Measurements from ENCODE around the gene EIF5A2. TPM values are rescaled to one million over a fixed set of nuclear protein-coding genes. Genes with fewer than 3 reads are reported as not detected.

Gene EIF5A2
- total RNA-seq, 2 experiments from 2014 or later, result 5.2 to 9.5 TPM

DNA sequence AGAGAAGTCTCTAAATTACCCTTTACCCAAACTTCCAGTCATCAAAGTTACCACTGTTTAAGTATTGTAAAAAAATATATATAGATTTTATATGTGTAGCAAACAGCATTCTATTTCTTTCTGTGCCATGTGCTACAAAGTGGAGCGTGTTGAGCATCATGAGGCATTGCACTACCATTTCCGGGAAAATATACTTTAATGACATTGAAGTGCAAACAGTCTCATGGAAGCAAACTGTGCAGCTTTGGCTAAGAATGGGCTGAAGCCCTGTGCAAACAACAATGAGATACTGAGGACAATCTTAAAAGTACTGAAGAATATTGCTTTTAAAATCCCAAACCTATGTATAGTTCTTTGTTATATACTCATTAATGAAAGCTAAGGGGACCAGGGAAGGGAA is 31.9 kb downstream of the EIF5A2 start:
- CTCF ChIA-PET, result no interaction called here
- DNase-seq (no peak), ATAC-seq (no peak)
- no peaks in the 10 kb centered on the region for H3K27me3 Mint-ChIP-seq
- H3K27ac Mint-ChIP-seq, result no peak overlapping the region
- peaks cover 4% of the 10 kb centered on the region for H3K9me3 Mint-ChIP-seq
- peaks cover 2% of the 10 kb centered on the region for H3K36me3 Mint-ChIP-seq (ENCODE audit: low read depth)
- no peaks in the 10 kb centered on the region for H3K4me1 Mint-ChIP-seq (ENCODE audit: low read depth)
- H3K4me3 Mint-ChIP-seq, result no peak overlapping the region
- POLR2A ChIA-PET, result no interaction called here
- TF ChIP-seq, protein P1, sequence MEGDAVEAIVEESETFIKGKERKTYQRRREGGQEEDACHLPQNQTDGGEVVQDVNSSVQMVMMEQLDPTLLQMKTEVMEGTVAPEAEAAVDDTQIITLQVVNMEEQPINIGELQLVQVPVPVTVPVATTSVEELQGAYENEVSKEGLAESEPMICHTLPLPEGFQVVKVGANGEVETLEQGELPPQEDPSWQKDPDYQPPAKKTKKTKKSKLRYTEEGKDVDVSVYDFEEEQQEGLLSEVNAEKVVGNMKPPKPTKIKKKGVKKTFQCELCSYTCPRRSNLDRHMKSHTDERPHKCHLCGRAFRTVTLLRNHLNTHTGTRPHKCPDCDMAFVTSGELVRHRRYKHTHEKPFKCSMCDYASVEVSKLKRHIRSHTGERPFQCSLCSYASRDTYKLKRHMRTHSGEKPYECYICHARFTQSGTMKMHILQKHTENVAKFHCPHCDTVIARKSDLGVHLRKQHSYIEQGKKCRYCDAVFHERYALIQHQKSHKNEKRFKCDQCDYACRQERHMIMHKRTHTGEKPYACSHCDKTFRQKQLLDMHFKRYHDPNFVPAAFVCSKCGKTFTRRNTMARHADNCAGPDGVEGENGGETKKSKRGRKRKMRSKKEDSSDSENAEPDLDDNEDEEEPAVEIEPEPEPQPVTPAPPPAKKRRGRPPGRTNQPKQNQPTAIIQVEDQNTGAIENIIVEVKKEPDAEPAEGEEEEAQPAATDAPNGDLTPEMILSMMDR (IDR thresholded peaks at IDR 0.05), result no peak
- intact Hi-C loops (cut with micrococcal nuclease), result no loop called here

DNA sequence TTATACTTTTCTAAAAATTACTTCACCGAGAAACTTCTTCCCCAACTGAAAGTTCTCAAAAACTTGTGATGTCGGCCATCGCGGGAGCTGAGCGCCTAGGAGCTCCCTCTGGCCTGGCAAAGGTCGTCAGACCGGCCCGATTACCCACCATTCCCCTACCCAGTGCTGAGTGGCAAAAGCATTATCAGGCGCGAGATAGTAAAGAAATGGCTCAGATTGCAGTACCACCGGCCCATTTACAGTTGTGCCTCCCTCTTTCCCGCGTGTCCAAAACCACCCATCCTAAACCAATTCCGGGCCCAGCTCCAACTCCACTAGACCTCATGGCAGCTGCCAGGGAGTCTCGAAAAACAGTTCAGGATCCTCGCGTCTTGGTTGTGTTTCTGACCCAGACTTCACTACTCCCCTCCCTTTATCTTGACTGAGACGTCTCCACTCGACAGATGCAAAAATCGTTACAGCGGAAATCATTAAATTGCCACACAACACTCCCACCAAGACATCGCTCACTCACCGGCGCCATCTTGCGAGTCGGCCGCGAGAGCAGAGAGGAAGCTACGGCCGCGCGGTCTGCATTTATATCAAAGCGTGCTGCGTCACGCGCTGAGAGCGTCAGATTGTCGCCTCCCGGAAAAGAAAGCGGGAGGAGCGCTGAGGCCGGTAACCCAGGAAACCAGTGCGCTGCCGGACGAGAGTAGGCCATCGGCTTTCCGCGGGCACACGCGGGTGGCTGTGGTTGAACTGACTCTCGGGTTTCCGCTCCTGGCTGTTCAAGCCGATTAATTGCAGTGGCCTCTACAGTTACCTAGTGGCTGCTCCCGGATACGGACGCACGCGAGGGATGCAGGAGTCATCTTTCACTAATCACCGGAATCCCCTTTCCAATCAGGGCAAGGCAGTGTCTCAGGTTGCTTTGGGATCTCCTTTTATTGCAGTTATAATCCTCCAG is 38.5 kb downstream of the EIF5A2 start, which contains the start of gene RPL22L1:
Gene RPL22L1 (minus strand): TSS at position 551 of the 949 bp plus-strand sequence. CDS start 28 bp downstream, at position 523.
- H3K4me1 Mint-ChIP-seq (ENCODE audit: low read depth), result peaks cover 19% of the 10 kb centered on the region
- ATAC-seq, result peak; percentile 94
- TF ChIP-seq, protein P1 (IDR thresholded peaks at IDR 0.05), result no peak
- peak within 1 kb of the TSS; percentile 87 for H3K4me3 Mint-ChIP-seq
- DNase-seq, result peak; percentile 96
- intact Hi-C loops (cut with micrococcal nuclease), result loop anchor here (5.0 kb wide), 1 partner anchor 37 kb away; the partner anchor contains the start of gene EIF5A2
- CTCF ChIA-PET, result interaction anchor here (0.8 kb wide), 2 partner anchors 39 to 58 kb away, joined by 3 to 5 read pairs; partner anchors contain the start of gene EIF5A2
- H3K27me3 Mint-ChIP-seq, result no peaks in the 10 kb centered on the region
- peak within 1 kb of the TSS; percentile 95 for H3K27ac Mint-ChIP-seq
- H3K36me3 Mint-ChIP-seq (ENCODE audit: low read depth), result peaks cover 41% of the 10 kb centered on the region
- POLR2A ChIA-PET, result interaction anchor here (0.6 to 2.6 kb wide), 14 partner anchors 11 to 904 kb away, joined by 3 to 26 read pairs (median 4); partner anchors contain the start of genes EIF5A2, SEC62 and SKIL
- peaks cover 4% of the 10 kb centered on the region for H3K9me3 Mint-ChIP-seq

DNA sequence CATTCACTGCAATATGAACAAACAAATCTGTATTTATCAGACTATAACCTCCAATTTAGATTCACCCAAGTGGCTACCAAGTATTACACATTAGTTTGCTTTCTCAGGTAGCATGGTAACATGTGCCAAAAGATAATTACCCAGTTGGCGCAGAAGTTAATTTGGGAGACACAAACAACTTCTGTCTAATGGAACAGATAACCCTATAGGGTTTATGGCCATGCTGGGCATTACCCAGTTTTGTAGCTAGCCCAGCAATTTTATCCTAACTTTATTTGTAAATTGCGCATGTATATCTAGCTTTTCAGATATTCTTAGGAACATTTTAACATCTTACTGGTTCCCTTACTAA is 39.2 kb downstream of the EIF5A2 start:
- Mint-ChIP-seq H3K27me3 (no peaks in the 10 kb centered on the region), H3K27ac (peak overlapping the region; percentile 95), H3K9me3 (peaks cover 2% of the 10 kb centered on the region), H3K4me3 (peak overlapping the region; percentile 87), H3K36me3 (ENCODE audit: low read depth) (peaks cover 44% of the 10 kb centered on the region), H3K4me1 (ENCODE audit: low read depth) (peaks cover 19% of the 10 kb centered on the region)
- ATAC-seq, result no peak
- ChIA-PET CTCF (interaction anchor here (0.8 kb wide), 1 partner anchor 58 kb away, joined by 3 read pairs; no protein-coding TSS in a partner anchor), POLR2A (interaction anchor here (0.6 to 2.6 kb wide), 12 partner anchors 15 to 903 kb away, joined by 3 to 26 read pairs (median 3); partner anchors contain the start of genes EIF5A2 and SEC62)
- intact Hi-C loops (cut with micrococcal nuclease), result loop anchor here (5.0 kb wide), 1 partner anchor 38 kb away; the partner anchor contains the start of gene EIF5A2
- DNase-seq, result no peak
- TF ChIP-seq, protein P1 (IDR thresholded peaks at IDR 0.05), result no peak

DNA sequence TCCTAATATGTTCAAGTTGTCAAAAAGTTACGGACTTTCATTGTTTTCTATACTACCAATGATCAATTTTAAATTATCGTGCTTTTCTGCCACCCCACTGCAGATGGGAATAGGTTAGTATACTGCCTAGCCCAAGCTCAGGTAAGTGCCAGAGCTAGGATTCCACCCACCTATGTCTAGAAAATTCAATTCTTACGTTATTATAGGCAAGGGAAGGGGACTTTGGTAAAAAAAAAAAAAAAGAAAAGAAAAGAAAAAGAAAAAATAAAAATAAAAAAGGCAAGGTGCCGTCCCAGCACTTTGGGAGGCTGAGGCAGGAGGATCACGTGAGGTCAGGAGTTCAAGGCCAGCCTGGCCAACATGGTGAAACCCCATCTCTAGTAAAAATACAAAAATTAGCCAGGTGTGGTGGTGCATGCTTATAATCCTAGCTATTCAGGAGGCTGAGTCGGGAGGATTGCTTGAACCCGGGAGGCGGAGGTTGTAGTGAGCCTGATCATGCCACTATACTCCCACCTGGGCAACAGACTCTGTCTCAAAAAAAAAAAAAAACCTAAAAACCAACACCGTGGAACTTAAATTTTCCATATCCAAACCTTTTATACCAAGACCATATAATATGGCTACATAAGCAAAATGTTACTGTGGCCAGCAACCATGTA is 39.7 kb downstream of the EIF5A2 start:
- TF ChIP-seq, protein P1 (IDR thresholded peaks at IDR 0.05), result no peak
- Mint-ChIP-seq H3K4me1 (ENCODE audit: low read depth) (peaks cover 19% of the 10 kb centered on the region), H3K27ac (peak overlapping the region; percentile 95), H3K36me3 (ENCODE audit: low read depth) (peaks cover 44% of the 10 kb centered on the region), H3K27me3 (no peaks in the 10 kb centered on the region), H3K9me3 (no peaks in the 10 kb centered on the region), H3K4me3 (peak overlapping the region; percentile 87)
- DNase-seq, result peak; percentile 17
- ATAC-seq, result no peak
- POLR2A ChIA-PET, result interaction anchor here (0.7 to 2.6 kb wide), 8 partner anchors 10 to 642 kb away, joined by 3 to 26 read pairs (median 4); partner anchors contain the start of gene EIF5A2
- intact Hi-C loops (cut with micrococcal nuclease), result loop anchor here (5.0 kb wide), 1 partner anchor 39 kb away; the partner anchor contains the start of gene EIF5A2
- CTCF ChIA-PET, result no interaction called here

Data from activated CD8-positive, alpha-beta T cell treated with anti-CD3 and anti-CD28 coated beads for 36 hours (primary cell).